Spleen (tissue), 11 donors: Measurements from ENCODE around the gene BTRC. TPM values are rescaled to one million over a fixed set of nuclear protein-coding genes. Genes with fewer than 3 reads are reported as not detected.

Source experiments
- DNase-seq: peaks from one replicate; pipeline ENCODE4 v3.0.0-alpha.2; 2020
- H3K27ac ChIP-seq, 8 donors: fragments of 200-600 bp; sonication (generic) in 7 of 8; 1 replicate in 4 of 8; 2 replicates in 4 of 8; pipeline versions ENCODE4 v1.5.0 to v1.8.0; 2016 to 2021; ENCODE audit warnings: inconsistent platforms in 4 of 8, mild to moderate bottlenecking in 4 of 8, moderate library complexity in 1 of 8
- H3K27me3 ChIP-seq, 7 donors: fragments of 200-600 bp; sonication (generic) in 6 of 7; replicated peaks in 1 of 7; 1 replicate in 4 of 7; 2 replicates in 3 of 7; pipeline versions ENCODE4 v1.5.0 to v1.8.0; 2016 to 2021; ENCODE audit warnings: inconsistent platforms in 3 of 7, mild to moderate bottlenecking in 1 of 7
- H3K36me3 ChIP-seq, 6 donors: fragments of 200-600 bp; sonication (generic) in 5 of 6; 1 replicate in 4 of 6; 2 replicates in 2 of 6; pipeline versions ENCODE4 v1.5.0 to v1.8.0; 2016 to 2021; ENCODE audit warnings: inconsistent platforms in 2 of 6
- H3K4me1 ChIP-seq, 6 donors: fragments of 200-600 bp; sonication (generic) in 5 of 6; 1 replicate in 3 of 6; 2 replicates in 3 of 6; pipeline versions ENCODE4 v1.5.0 to v1.8.0; 2016 to 2021; ENCODE audit warnings: inconsistent platforms in 3 of 6
- H3K4me3 ChIP-seq, 8 donors: fragments of 200-600 bp; sonication (generic) in 7 of 8; 1 replicate in 4 of 8; 2 replicates in 4 of 8; pipeline versions ENCODE4 v1.5.0 to v1.8.0; 2016 to 2021; ENCODE audit warnings: inconsistent platforms in 4 of 8, mild to moderate bottlenecking in 4 of 8, moderate library complexity in 2 of 8
- H3K9me3 ChIP-seq, 8 donors: fragments of 200-600 bp; sonication (generic) in 7 of 8; 1 replicate in 4 of 8; 2 replicates in 4 of 8; pipeline versions ENCODE4 v1.5.0 to v1.8.0; 2016 to 2021; ENCODE audit warnings: inconsistent platforms in 4 of 8
- CTCF ChIP-seq, 11 experiments: fragments of 200-600 bp in 7 of 11; fragments of 450-650 bp in 4 of 11; sonication (generic) in 4 of 11; IDR thresholded peaks in 8 of 11; conservative IDR thresholded peaks in 3 of 11; 1 replicate in 7 of 11; 2 replicates in 4 of 11; pipeline versions ENCODE4 v1.4.0 to v1.8.0; 2016 to 2021; ENCODE audit warnings: antibody characterized with exemption in 11 of 11, inconsistent platforms in 4 of 11, mild to moderate bottlenecking in 1 of 11
- POLR2A ChIP-seq, 3 donors: fragments of 450-650 bp; IDR thresholded peaks; one replicate each; pipeline ENCODE4 v1.5.1; 2017; ENCODE audit warnings: antibody characterized with exemption in 3 of 3, mild to moderate bottlenecking in 1 of 3
- POLR2AphosphoS5 ChIP-seq, 3 donors: sonication (generic); formaldehyde crosslinking; IDR thresholded peaks; one replicate each; pipeline ENCODE4 v1.5.1; 2017; ENCODE audit warnings: antibody characterized with exemption in 3 of 3
- WGBS, 5 donors: extraction: QIAGEN DNeasy Blood & Tissue Kit in 3 of 5; methylation state at CpG; one replicate each; pipeline versions ENCODE4 v1.1.5 to v1.1.7; 2013 to 2018; 5-methylcytosine and 5-hydroxymethylcytosine counted together
- intact Hi-C: fragments of 100-400 bp; cut with DNase I; formaldehyde crosslinking; loops from one replicate; pipeline ENCODE4 v1.15.0; 2023; ENCODE audit warnings: low total_unique reads
- polyA plus RNA-seq, 3 donors: library from polyadenylated mRNA; stranded (reverse); fragments of 200-250 nt; gene quantifications; one replicate each; pipeline ENCODE4 v1.2.1, GENCODE V29; 2013
- total RNA-seq, 7 donors: library from RNA; depleted of rRNA in 3 of 7; stranded (reverse); fragments of >200 nt in 3 of 7; fragmentation: NEBNext Ultra II Directional in 4 of 7; extraction: Animal tissue kit (Norgen Biotek cat#: 25700) in 4 of 7; gene quantifications; one replicate each; pipeline versions ENCODE4 v1.1.0 to v1.2.1, GENCODE V29; 2016 to 2021
- donor health status: healthy with polysubstance abuse.
- donor health status: DM: no; HTN: no; CAD: no; lungs with moderate emphysema.
- donor health status: DM: no; HTN: no; CAD: no.
- donor health status: Bipolar disorder and iron deficiency.
- donor health status: healthy.
- donor health status: DM: no; HTN: no; CAD: no.
- donor health status: DM: yes; HTN: yes; CAD: no.

Gene BTRC
- total and polyA plus RNA-seq, 10 donors: 2.7 to 23.9 (median 19.3) TPM

DNA sequence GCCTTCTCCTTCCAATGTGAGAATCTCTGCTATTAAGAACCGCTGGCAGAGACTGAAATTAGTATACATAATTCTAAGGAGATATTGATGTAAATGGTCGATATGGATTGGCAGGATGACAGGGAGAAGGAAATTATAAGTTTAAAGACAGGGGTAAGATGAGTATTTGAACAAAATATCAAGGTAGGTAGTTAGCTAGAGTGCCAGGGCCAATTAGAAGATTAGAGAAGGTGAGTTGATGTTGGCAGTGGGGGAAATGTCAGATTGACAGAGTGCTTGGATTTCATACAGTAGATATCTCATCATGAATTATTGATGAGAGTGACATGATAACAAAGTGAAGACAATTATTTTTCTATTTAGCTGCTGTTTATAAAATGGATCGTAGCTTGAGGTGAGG, 74.1 kb downstream of the BTRC start:
- WGBS, 5 donors: 92 to 97% (median 94%) methylated on average over 3 of the region's 3 CpGs
- no peak overlapping the region for H3K27ac ChIP-seq
- no peaks in the 10 kb centered on the region for H3K4me1 ChIP-seq
- H3K36me3 ChIP-seq: peaks cover 0 to 29% (median 0%) of the 10 kb centered on the region in 6 donors
- no peak overlapping the region for H3K4me3 ChIP-seq
- intact Hi-C loops: no loop called here
- no peak for DNase-seq
- H3K9me3 ChIP-seq: no peaks in the 10 kb centered on the region
- H3K27me3 ChIP-seq: no peaks in the 10 kb centered on the region
- TF ChIP-seq POLR2AphosphoS5 (IDR thresholded peaks at IDR 0.05) (no peak), CTCF (IDR thresholded peaks at IDR 0.05 in 8 of 11, conservative IDR thresholded peaks at IDR 0.05 in 3 of 11) (no peak), POLR2A (IDR thresholded peaks at IDR 0.05) (no peak)

DNA sequence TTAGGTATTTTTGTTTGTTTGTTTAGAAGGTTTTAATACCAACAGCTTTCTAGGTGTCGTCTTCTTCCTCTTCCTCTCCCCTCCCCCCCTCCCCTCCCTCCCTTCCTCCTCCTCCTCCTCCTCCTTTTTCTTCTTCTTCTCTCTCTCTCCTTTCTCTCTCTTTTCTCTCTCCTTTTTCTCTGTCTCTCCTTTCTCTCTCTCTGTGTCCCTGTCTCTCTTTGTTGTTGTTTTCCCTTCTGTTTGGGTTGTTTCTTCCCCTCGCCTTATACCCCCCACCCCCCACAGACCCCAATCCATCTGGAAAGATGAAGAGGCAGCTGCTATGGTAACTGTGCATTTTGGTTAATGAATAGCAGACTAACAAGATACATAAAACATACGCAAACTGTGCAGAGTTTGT, 75.5 kb downstream of the BTRC start:
- Histone ChIP-seq H3K36me3 (peaks cover 0 to 29% (median 0%) of the 10 kb centered on the region in 6 donors), H3K27ac (no peak overlapping the region), H3K27me3 (no peaks in the 10 kb centered on the region), H3K4me3 (no peak overlapping the region), H3K4me1 (no peaks in the 10 kb centered on the region), H3K9me3 (no peaks in the 10 kb centered on the region)
- intact Hi-C loops: no loop called here
- TF ChIP-seq POLR2A (IDR thresholded peaks at IDR 0.05): no peak
- no peak for TF ChIP-seq CTCF (IDR thresholded peaks at IDR 0.05 in 8 of 11, conservative IDR thresholded peaks at IDR 0.05 in 3 of 11)
- no peak for TF ChIP-seq POLR2AphosphoS5 (IDR thresholded peaks at IDR 0.05)
- WGBS, 5 donors: 64 to 75% (median 70%) methylated on average over 3 of the region's 3 CpGs
- DNase-seq: no peak

GRCh38 chr10:101436302-101436701, 82.3 kb downstream of the BTRC start:
- no peak overlapping the region for H3K27ac ChIP-seq
- intact Hi-C loops: no loop called here
- TF ChIP-seq CTCF (IDR thresholded peaks at IDR 0.05 in 8 of 11, conservative IDR thresholded peaks at IDR 0.05 in 3 of 11) (no peak), POLR2A (IDR thresholded peaks at IDR 0.05) (no peak), POLR2AphosphoS5 (IDR thresholded peaks at IDR 0.05) (no peak)
- no peaks in the 10 kb centered on the region for H3K9me3 ChIP-seq
- H3K36me3 ChIP-seq: peaks cover 0 to 15% (median 0%) of the 10 kb centered on the region in 6 donors
- no peaks in the 10 kb centered on the region for H3K27me3 ChIP-seq
- H3K4me3 ChIP-seq: no peak overlapping the region
- 96 to 98% (median 97%) methylated on average over 6 of the region's 6 CpGs for WGBS, 5 donors
- DNase-seq: no peak
- H3K4me1 ChIP-seq: peaks cover 0 to 4% (median 0%) of the 10 kb centered on the region in 6 donors

DNA sequence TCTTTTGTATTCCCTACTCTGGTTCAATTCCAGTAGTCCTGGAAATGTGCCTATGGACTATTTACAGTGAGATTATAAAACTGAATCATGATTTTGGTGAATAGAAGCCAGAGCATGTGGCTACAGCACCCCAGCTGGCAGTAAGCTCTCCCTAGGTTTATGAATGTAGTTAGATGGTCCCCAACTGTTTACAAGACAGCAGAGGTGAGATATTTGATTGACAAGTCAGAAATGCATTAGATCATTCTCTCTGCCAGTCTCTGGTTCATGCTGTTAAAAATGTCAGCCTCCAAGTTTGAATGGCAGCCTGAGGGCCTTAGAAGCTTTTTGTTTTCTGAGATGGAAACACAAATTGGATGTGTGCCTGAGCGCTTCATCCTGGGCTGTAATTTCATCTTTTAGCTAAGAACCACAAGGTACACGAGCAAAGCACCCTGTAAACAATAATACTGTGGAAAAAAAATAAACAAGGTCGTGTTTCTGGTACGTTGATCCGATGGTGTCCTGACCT, 85.0 kb downstream of the BTRC start:
- WGBS, 5 donors: 83 to 91% (median 87%) methylated on average over 5 of the region's 5 CpGs
- no peak for DNase-seq
- H3K27me3 ChIP-seq: no peaks in the 10 kb centered on the region
- peaks cover 0 to 9% (median 2%) of the 10 kb centered on the region in 6 donors for H3K4me1 ChIP-seq
- H3K4me3 ChIP-seq: no peak overlapping the region
- TF ChIP-seq POLR2AphosphoS5 (IDR thresholded peaks at IDR 0.05) (no peak), POLR2A (IDR thresholded peaks at IDR 0.05) (no peak), CTCF (IDR thresholded peaks at IDR 0.05 in 8 of 11, conservative IDR thresholded peaks at IDR 0.05 in 3 of 11) (no peak)
- H3K27ac ChIP-seq: no peak overlapping the region
- intact Hi-C loops: no loop called here
- no peaks in the 10 kb centered on the region for H3K9me3 ChIP-seq
- no peaks in the 10 kb centered on the region for H3K36me3 ChIP-seq
